Renal cortex interstitium (tissue), 11 donors: Measurements from ENCODE around the gene ELF3. TPM values are rescaled to one million over a fixed set of nuclear protein-coding genes. Genes with fewer than 3 reads are reported as not detected.
"Not testable (repeated sequence)": the region's sequence is repeated elsewhere in the genome, so short reads cannot be mapped to it uniquely, and the experiment has no call there.

Source experiments
- DNase-seq, 11 donors: peaks; one replicate each; pipeline ENCODE4 v3.0.0-alpha.2; 2013; ENCODE audit warnings: low read depth in 9 of 11, low spot score in 4 of 11; ENCODE audit errors: extremely low read depth in 1 of 11
- polyA plus RNA-seq, 3 donors: library from polyadenylated mRNA; unstranded; fragments of 120-200 nt; gene quantifications; one replicate each; pipeline ENCODE4 v1.2.1, GENCODE V29; 2013; ENCODE audit not compliant: insufficient read length in 3 of 3

The ELF3 gene
- polyA plus RNA-seq, 3 donors, result 40.7 to 84.8 (median 40.8) TPM

DNA sequence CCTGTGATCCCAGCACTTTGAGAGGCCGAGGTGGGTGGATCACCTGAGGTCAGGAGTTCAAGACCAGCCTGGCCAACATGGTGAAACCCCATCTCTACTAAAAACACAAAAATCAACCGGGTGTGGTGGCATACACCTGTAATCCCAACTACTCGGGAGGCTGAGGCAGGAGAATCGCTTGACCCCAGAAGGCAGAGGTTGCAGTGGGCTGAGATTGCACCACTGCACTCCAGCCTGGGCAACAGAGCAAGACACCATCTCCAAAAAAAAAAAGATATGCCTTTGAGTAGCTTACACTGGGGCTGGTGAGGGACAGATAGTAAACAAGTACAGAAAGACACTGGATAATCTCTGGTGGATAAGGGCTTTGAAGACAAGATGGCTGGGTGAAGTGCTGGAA lies 44.3 kb downstream of the ELF3 start:
- DNase-seq, result not testable (repeated sequence)

DNA sequence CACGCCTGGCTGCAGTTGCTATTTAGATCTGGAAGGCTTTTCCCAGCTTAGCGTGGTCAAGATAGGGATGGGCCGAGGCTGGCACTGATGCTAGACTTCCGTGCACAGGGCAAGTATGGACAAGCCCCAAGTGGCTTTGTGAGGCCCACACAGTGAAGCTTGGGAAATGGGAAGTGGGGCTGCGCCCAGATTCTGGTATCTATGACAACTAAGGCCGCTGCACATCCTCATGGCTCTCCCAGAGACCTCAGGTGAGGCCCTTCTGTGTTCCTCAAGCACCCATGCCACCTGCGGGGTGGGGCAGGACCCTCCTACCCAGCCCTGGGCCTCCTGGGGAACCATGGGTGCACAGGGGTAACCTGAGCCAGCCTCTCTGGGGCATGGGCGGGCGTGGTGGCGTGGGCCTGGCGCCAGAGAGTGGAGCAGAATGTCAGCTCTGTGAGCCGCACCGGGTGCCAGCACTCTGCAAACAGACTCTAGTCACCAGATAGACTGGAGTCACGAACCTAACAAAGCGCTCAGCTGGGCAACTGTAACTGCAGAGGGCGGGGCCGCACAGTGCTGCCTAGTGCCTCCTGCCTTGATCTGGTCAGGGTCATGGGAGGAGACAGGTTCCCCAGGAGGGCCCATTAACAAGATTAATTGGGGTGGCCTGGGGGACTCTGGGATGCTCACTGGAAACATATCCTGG lies 46.4 kb downstream of the ELF3 start:
- DNase-seq, result no peak

DNA sequence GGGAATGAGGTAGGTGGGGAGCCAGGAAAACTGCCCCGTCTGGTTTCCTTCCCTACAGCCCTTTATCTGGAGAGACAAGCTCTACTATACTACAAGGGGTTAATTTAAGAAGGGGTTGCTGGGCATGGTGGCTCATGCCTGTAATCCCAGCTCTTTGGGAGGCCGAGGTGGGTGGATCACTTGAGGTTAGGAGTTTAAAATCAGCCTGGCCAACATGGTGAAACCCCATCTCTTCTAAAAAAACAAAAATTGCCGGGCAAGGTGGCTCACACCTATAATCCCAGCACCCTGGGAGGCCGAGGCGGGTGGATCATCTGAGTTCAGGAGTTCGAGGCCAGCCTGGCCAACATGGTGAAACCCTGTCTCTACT lies 46.9 kb downstream of the ELF3 start:
- DNase-seq, result not testable (repeated sequence)

DNA sequence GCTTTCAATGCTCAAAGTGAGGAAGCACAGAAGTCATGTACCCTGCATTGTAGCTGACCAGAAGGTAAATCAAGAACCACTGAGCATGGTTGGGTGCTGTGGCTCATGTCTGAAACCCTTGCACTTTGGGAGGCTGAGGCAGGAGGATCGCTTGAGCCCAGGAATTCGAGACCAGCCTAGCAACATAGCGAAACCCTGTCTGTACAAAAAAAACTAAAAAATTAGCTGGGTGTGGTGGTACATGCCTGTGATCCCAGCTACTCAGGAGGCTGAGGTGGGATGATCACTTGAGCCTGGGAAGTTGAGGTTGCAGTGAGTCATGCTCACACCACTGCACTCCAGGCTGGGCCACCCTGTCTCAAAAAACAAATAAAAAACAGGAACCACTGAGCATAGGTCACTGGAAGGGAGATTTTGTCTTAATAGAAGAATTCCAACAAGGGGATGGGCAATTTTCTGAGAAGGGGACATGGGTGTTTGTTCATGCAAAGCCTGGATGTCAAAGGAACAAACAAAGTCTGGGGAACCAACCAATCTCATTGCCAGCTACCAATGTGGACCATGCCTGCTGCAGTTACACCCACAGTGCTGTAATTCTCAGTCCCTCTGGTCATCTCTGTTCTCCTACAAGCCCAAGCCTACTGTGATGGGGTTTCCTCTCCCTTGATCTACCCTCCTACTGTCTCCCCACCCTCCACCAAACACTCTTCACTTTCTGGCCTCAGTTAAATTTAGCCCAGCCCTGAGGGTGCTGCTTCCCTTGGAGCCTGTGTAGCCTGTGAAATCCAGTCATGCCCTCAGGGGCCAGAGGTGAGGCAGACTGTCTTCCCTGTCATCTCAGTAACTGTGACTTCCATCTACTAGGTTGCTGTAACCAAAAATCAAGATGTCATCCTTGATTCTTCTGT lies 47.9 kb downstream of the ELF3 start:
- DNase-seq, result no peak

DNA sequence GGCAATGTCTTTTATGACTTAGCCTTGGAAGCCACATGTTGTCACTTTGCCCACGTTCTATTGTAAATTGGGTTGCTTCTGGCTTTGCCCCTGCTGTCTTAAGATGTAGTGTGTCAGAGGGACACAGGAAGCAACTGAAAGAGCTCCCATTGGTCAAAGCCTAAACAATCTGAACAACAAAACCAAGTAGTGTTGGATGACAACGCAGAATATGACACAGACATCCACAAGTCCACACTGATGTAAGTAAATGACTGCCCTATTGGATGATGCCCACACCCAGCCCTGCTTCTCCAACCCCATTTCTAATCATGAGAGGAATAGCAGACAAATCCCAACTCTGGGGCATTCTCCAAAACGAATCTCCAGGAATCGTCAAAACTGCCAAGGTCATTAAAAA lies 50.7 kb downstream of the ELF3 start:
- no peak for DNase-seq

DNA sequence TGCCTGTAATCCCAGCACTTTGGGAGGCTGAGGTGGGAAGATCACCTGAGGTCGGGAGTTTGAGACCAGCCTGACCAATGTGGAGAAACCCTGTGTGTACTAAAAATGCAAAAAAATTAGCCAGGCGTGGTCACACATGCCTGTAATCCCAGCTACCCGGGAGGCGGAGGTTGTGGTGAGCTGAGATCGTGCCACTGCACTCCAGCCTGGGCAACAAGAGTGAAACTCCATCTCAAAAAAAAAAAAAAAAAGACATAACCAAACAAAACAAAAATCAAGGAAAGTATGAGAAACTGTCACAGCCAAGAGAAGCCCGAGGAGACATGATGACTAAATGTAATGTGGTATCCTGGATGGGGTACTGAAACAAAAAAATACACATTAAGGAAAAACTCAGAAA lies 51.4 kb downstream of the ELF3 start:
- DNase-seq, result not testable (repeated sequence)

DNA sequence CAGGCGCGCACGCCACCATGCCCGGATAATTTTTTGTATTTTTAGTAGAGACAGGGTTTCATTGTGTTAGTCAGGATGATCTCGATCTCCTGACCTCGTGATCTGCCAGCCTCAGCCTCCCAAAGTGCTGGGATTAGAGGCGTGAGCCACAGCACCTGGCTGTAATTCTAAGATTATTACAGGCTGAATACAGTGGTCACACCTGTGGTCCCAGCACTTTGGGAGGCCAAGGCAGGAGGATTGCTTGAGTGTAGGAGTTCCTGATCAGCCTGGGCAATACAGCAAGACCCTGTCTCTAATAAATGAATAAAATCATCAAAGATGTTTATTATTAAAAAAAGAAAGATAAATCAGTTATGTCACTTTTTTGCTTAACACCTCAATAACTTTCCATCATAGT lies 52.2 kb downstream of the ELF3 start:
- not testable (repeated sequence) for DNase-seq

DNA sequence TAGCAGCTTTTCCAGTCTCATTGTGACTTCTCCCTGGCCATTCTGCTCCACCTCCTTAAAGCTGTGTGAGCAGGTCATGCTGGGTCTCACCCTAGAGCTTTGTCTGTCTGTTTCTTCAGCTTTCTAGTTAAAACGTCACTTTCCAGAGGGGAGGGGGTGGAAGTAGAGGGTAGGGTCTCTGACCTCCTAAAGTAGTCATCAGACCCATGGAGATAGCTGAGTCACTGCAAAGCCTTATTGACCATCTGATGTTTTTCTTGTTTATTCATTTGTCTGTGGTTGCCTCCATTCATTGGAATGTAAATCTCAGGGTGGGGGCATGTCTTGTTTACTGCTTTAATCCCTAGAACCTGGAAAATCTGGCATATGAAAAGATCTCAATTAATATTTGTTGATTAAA lies 52.7 kb downstream of the ELF3 start:
- DNase-seq, result no peak

DNA sequence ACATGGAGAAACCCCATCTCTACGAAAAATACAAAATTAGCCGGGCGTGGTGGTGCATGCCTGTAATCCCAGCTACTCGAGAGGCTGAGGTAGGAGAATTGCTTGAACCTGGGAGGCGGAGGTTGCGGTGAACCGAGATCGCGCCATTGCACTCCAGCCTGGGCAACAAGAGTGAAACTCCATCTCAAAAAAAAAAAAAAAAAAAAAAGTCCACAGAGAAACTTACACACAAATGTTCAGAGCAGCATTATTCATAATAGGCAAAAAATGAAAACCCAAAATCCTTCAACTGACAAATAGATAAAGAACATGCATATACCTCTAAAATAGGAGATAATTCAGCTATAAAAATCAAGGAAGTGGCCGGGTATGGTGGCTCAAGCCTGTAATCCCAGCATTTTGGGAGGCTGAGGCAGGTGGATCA lies 54.5 kb downstream of the ELF3 start:
- not testable (repeated sequence) for DNase-seq

Other genes starting within 250 kb of the ELF3 start
- gene IPO9, start 181.4 kb upstream of the ELF3 start, polyA plus RNA-seq, result 10 to 100 TPM; 71.0 to 81.7 (median 74.0) TPM
- 10 to 100 TPM; 12.6 to 16.5 (median 14.2) TPM for gene SHISA4, start 121.7 kb upstream of the ELF3 start, polyA plus RNA-seq
- gene LMOD1, start 64.0 kb upstream of the ELF3 start, polyA plus RNA-seq, result 1 to 10 TPM; 3.4 to 5.2 (median 4.3) TPM
- 10 to 100 TPM; 62.9 to 67.9 (median 63.4) TPM for gene TIMM17A, start 55.1 kb upstream of the ELF3 start, polyA plus RNA-seq
- gene RNPEP, start 27.9 kb upstream of the ELF3 start, polyA plus RNA-seq, result 10 to 100 TPM; 62.5 to 69.6 (median 63.3) TPM
- gene GPR37L1, start 112.3 kb downstream of the ELF3 start, polyA plus RNA-seq, result under 1 TPM in 2 of 3 donors, not detected in 1; 0.04 to 0.06 TPM
- 10 to 100 TPM; 41.4 to 43.3 (median 42.3) TPM for gene ARL8A, start 134.2 kb downstream of the ELF3 start, polyA plus RNA-seq
- gene PTPN7, start 150.0 kb downstream of the ELF3 start, polyA plus RNA-seq, result 1 to 10 TPM; 1.0 to 1.7 (median 1.0) TPM
- 1 to 10 TPM in 2 of 3 donors, under 1 TPM in 1; 0.70 to 1.5 (median 1.0) TPM for gene LGR6, start 183.2 kb downstream of the ELF3 start, polyA plus RNA-seq